ENCODE results near the gene GAS2L2. TPM values are rescaled to one million over a fixed set of nuclear protein-coding genes. Genes with fewer than 3 reads are reported as not detected.
A peak's percentile ranks its signal among the peaks of the same experiment; 100 is the strongest.

Gene GAS2L2
- total RNA-seq, 1 donor from 2014 or later: 0.10 TPM

DNA sequence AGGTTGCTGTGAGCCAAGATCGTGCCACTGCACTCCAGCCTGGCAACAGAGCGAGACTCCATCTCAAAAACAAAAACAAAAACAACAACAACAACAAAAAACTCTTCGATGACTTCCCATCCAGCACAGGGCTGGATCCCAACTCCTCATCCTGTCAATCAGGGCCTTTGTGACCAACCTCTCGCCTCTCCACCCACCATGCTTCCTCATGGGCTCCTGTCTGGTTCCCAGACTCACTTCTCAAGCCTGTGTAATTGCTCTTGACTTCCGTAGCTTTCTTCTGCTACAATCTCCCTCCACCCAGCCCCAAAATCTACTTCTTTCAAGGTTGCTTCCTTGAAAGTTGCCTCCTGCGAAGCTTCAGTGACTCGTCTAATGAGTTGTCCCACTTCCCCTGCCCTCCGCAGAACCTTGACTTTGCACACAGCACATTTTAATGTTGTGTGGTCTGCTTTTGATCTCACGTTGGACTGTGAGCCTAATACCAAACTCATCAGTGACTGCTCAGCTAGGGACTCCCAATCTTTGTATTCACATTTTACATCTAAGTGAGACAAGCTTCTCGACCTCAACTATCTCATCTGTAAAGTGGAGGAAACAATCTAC lies 22.5 kb downstream of the GAS2L2 start:
- H3K4me3 Mint-ChIP-seq (ENCODE audit: unreplicated experiment): peak overlapping the region; percentile 82
- H3K9me3 Mint-ChIP-seq (ENCODE audit: unreplicated experiment): no peaks in the 10 kb centered on the region
- no peak overlapping the region for H3K27ac Mint-ChIP-seq (ENCODE audit: unreplicated experiment)
- H3K27me3 Mint-ChIP-seq (ENCODE audit: unreplicated experiment): peaks cover 11% of the 10 kb centered on the region
- DNase-seq (ENCODE audit: low spot score): no peak
- H3K4me1 Mint-ChIP-seq (ENCODE audit: unreplicated experiment): peaks cover 9% of the 10 kb centered on the region
- peaks cover 13% of the 10 kb centered on the region for H3K36me3 Mint-ChIP-seq (ENCODE audit: low read depth, unreplicated experiment)
- TF ChIP-seq, protein P1, sequence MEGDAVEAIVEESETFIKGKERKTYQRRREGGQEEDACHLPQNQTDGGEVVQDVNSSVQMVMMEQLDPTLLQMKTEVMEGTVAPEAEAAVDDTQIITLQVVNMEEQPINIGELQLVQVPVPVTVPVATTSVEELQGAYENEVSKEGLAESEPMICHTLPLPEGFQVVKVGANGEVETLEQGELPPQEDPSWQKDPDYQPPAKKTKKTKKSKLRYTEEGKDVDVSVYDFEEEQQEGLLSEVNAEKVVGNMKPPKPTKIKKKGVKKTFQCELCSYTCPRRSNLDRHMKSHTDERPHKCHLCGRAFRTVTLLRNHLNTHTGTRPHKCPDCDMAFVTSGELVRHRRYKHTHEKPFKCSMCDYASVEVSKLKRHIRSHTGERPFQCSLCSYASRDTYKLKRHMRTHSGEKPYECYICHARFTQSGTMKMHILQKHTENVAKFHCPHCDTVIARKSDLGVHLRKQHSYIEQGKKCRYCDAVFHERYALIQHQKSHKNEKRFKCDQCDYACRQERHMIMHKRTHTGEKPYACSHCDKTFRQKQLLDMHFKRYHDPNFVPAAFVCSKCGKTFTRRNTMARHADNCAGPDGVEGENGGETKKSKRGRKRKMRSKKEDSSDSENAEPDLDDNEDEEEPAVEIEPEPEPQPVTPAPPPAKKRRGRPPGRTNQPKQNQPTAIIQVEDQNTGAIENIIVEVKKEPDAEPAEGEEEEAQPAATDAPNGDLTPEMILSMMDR (IDR thresholded peaks at IDR 0.05; ENCODE audit: unreplicated experiment): no peak

DNA sequence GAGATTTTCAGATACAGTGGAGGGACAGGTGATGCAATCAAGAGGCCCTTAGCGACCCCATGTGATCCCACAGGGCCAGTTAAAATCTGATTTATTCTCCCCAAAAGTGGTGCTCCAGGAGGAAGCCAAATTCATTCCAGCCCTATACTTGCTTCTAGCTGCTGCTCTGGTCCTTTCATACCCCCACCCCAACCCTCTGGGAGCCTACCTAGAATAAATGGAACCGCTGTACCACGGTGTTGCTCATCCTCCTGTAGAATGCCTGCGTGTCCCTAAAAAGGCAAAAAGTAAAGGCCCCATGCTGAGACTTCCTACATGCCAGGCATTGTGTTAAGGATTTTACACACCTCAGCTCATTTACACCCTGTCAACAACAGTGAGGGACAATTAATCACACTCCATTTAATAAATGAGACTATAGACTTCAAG lies 23.6 kb downstream of the GAS2L2 start:
- Mint-ChIP-seq H3K9me3 (ENCODE audit: unreplicated experiment) (no peaks in the 10 kb centered on the region), H3K4me1 (ENCODE audit: unreplicated experiment) (peaks cover 9% of the 10 kb centered on the region), H3K27me3 (ENCODE audit: unreplicated experiment) (peaks cover 10% of the 10 kb centered on the region), H3K4me3 (ENCODE audit: unreplicated experiment) (no peak overlapping the region), H3K27ac (ENCODE audit: unreplicated experiment) (no peak overlapping the region), H3K36me3 (ENCODE audit: low read depth, unreplicated experiment) (peaks cover 14% of the 10 kb centered on the region)
- TF ChIP-seq, protein P1 (IDR thresholded peaks at IDR 0.05; ENCODE audit: unreplicated experiment): no peak
- DNase-seq (ENCODE audit: low spot score): no peak

DNA sequence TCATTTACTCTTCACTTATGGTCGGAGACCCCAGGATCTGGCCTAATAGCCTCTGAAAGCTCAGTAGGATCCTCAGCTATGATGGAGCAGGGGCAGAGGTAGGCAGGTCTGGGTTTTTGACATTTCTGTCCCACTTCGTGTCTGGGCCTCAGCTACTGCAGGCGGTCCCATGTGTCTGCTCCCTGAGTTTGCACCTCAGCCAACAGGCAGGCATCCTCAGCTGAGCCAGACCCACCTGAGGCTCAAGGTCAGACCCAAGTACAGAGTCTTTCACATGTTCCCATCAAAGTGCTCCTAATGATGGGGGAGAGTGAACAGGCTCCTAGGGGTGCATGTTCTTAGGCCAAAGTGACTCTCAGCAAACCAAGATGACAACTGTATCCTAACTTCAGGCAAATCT lies 24.5 kb downstream of the GAS2L2 start:
- Mint-ChIP-seq H3K27me3 (ENCODE audit: unreplicated experiment) (peaks cover 5% of the 10 kb centered on the region), H3K9me3 (ENCODE audit: unreplicated experiment) (no peaks in the 10 kb centered on the region), H3K27ac (ENCODE audit: unreplicated experiment) (no peak overlapping the region), H3K4me1 (ENCODE audit: unreplicated experiment) (peaks cover 9% of the 10 kb centered on the region), H3K4me3 (ENCODE audit: unreplicated experiment) (no peak overlapping the region), H3K36me3 (ENCODE audit: low read depth, unreplicated experiment) (peaks cover 22% of the 10 kb centered on the region)
- TF ChIP-seq, protein P1 (IDR thresholded peaks at IDR 0.05; ENCODE audit: unreplicated experiment): no peak
- DNase-seq (ENCODE audit: low spot score): no peak

DNA sequence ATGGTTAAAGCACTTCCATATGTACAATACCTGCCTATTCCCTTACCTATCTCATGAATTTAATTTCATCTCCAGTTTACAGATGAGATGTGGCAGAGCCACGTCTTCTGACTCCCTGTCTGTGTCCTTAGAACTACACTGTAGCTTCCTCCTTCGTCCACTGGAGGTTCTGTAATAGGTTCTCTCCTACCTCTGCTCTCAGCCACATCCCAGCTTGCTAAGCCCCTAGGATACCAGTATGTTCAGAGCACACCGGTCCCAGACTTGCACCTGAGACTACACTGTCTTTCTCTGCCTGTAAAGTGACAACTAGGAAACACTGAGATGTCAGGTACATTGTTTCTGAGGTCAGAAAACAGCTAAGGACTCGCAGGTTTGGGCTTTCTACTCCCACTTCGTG lies 25.4 kb downstream of the GAS2L2 start:
- no peak overlapping the region for H3K27ac Mint-ChIP-seq (ENCODE audit: unreplicated experiment)
- TF ChIP-seq, protein P1 (IDR thresholded peaks at IDR 0.05; ENCODE audit: unreplicated experiment): no peak
- H3K4me3 Mint-ChIP-seq (ENCODE audit: unreplicated experiment): peak overlapping the region; percentile 15
- no peaks in the 10 kb centered on the region for H3K9me3 Mint-ChIP-seq (ENCODE audit: unreplicated experiment)
- H3K36me3 Mint-ChIP-seq (ENCODE audit: low read depth, unreplicated experiment): peaks cover 24% of the 10 kb centered on the region
- H3K27me3 Mint-ChIP-seq (ENCODE audit: unreplicated experiment): peaks cover 5% of the 10 kb centered on the region
- H3K4me1 Mint-ChIP-seq (ENCODE audit: unreplicated experiment): peaks cover 9% of the 10 kb centered on the region
- DNase-seq (ENCODE audit: low spot score): no peak

DNA sequence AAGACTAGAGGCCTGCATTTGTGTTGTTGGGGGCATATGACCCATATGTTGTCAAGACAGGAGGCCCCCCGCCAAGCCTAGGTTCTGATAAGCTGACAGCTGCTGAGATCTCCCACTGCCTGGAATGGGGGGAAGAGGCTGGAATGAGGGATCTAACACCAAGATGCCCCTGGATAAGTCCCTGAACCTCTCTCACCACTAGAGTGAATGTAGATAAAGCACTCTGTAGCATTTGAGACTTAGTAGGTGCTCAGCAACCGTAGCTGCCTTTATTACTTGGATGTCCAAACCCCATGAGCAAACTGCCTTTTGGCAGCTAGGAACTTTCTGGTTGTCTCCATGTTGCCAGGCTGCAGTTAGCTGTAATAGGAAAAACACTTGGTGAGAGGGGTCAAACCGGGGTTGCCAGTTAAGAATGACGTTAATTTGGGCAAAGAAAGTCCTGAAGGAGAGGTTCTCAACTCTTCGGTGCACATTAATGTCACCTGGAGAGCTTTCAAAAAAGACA lies 26.0 kb downstream of the GAS2L2 start:
- Mint-ChIP-seq H3K27me3 (ENCODE audit: unreplicated experiment) (peaks cover 5% of the 10 kb centered on the region), H3K4me1 (ENCODE audit: unreplicated experiment) (peaks cover 9% of the 10 kb centered on the region), H3K36me3 (ENCODE audit: low read depth, unreplicated experiment) (peaks cover 24% of the 10 kb centered on the region), H3K27ac (ENCODE audit: unreplicated experiment) (no peak overlapping the region), H3K4me3 (ENCODE audit: unreplicated experiment) (no peak overlapping the region), H3K9me3 (ENCODE audit: unreplicated experiment) (no peaks in the 10 kb centered on the region)
- DNase-seq (ENCODE audit: low spot score): no peak
- TF ChIP-seq, protein P1 (IDR thresholded peaks at IDR 0.05; ENCODE audit: unreplicated experiment): no peak
